Stimulated activated CD4-positive, alpha-beta T cell treated with anti-CD3 and anti-CD28 coated beads, TNF-alpha, amount 100 ng/mL, for 48 hours (primary cell): ENCODE data around the gene TTLL10.

Experiments
- DNase-seq, 3 donors: peaks; one replicate each; pipeline ENCODE4 v3.0.0-alpha.2; 2020; ENCODE audit warnings: low read depth in 3 of 3

Gene TTLL10

GRCh38 chr1:1157914-1158710, 15.6 kb upstream of the TTLL10 start:
- DNase-seq: no peak

GRCh38 chr1:1160281-1160930, 13.3 kb upstream of the TTLL10 start:
- no peak for DNase-seq

- DNase-seq: no peak
These were observed 12.5 kb upstream of the TTLL10 start for GRCh38 chr1:1161078-1161682.

GRCh38 chr1:1161683-1162079, 12.0 kb upstream of the TTLL10 start:
- no peak for DNase-seq

GRCh38 chr1:1162597-1163537, 10.8 kb upstream of the TTLL10 start:
- no peak for DNase-seq

GRCh38 chr1:1163538-1164070, 10.1 kb upstream of the TTLL10 start:
- DNase-seq: no peak

GRCh38 chr1:1164361-1164700, 9.3 kb upstream of the TTLL10 start:
- DNase-seq: no peak

GRCh38 chr1:1164701-1165451, 8.8 kb upstream of the TTLL10 start:
- DNase-seq: no peak

- DNase-seq: no peak
These were observed 8.2 kb upstream of the TTLL10 start for GRCh38 chr1:1165485-1165884.

- DNase-seq: no peak
These were observed 7.7 kb upstream of the TTLL10 start for GRCh38 chr1:1165900-1166421.

- DNase-seq: no peak
These were observed 6.9 kb upstream of the TTLL10 start for GRCh38 chr1:1166642-1167397.

GRCh38 chr1:1167398-1167821, 6.3 kb upstream of the TTLL10 start:
- no peak for DNase-seq

GRCh38 chr1:1167841-1168450, 5.7 kb upstream of the TTLL10 start:
- no peak for DNase-seq

- no peak for DNase-seq
These were observed 4.9 kb upstream of the TTLL10 start for GRCh38 chr1:1168451-1169411.

GRCh38 chr1:1169429-1170214, 4.1 kb upstream of the TTLL10 start:
- DNase-seq: no peak

GRCh38 chr1:1170215-1171091, 3.2 kb upstream of the TTLL10 start:
- DNase-seq: no peak

GRCh38 chr1:1171161-1171545, 2.5 kb upstream of the TTLL10 start:
- no peak for DNase-seq
